Colonic mucosa (tissue), 4 donors: ENCODE results near the gene NTRK3. TPM values are rescaled to one million over a fixed set of nuclear protein-coding genes. Genes with fewer than 3 reads are reported as not detected.
A peak's percentile ranks its signal among the peaks of the same experiment; 100 is the strongest.

Source experiments
- DNase-seq: peaks from one replicate; pipeline ENCODE4 v3.0.0-alpha.2; 2020
- H3K27ac ChIP-seq: fragments of 200-600 bp; one replicate; pipeline ENCODE4 v1.8.0; 2021
- H3K27me3 ChIP-seq: fragments of 200-600 bp; one replicate; pipeline ENCODE4 v1.8.0; 2021
- H3K36me3 ChIP-seq: fragments of 200-600 bp; one replicate; pipeline ENCODE4 v1.8.0; 2021
- H3K4me1 ChIP-seq: fragments of 200-600 bp; one replicate; pipeline ENCODE4 v1.8.0; 2021; ENCODE audit warnings: mild to moderate bottlenecking
- H3K4me3 ChIP-seq: fragments of 200-600 bp; one replicate; pipeline ENCODE4 v1.8.0; 2021
- H3K9ac ChIP-seq, 2 donors: one replicate each; pipeline ENCODE4 v1.7.0; 2013; ENCODE audit warnings: control low read depth in 2 of 2, low read depth in 2 of 2, low read length in 2 of 2
- H3K9me3 ChIP-seq: fragments of 200-600 bp; one replicate; pipeline ENCODE4 v1.8.0; 2021
- intact Hi-C: fragments of 100-400 bp; cut with DNase I; formaldehyde crosslinking; loops from one replicate; pipeline ENCODE4 v1.14.1; 2022
- total RNA-seq, 2 donors: library from RNA; stranded (reverse); fragmentation: NEBNext Ultra II Directional in 1 of 2; extraction: Animal tissue kit (Norgen Biotek cat#: 25700) in 1 of 2; gene quantifications; one replicate each; pipeline ENCODE4 v1.2.1, GENCODE V29; 2021
- TF ChIP-seq, protein P1 (sequence below): fragments of 200-600 bp; IDR thresholded peaks from one replicate; pipeline ENCODE4 v1.8.0; 2022; ENCODE audit warnings: antibody characterized with exemption, mild to moderate bottlenecking
- donor health status: healthy.
- donor health status: DM: no; HTN: no; CAD: no.
- donor health status: DM: no; HTN: no; CAD: no.

NTRK3 gene
- total RNA-seq, 2 donors from 2014 or later, result 1.2 to 1.5 TPM

GRCh38 chr15:87917480-87917879, 339.1 kb downstream of the NTRK3 start:
- no peaks in the 10 kb centered on the region for H3K36me3 ChIP-seq
- intact Hi-C loops, result no loop called here

GRCh38 chr15:87916208-87916607, 340.3 kb downstream of the NTRK3 start:
- intact Hi-C loops, result no loop called here
- Histone ChIP-seq H3K36me3 (no peaks in the 10 kb centered on the region), H3K27me3 (no peaks in the 10 kb centered on the region), H3K9me3 (no peaks in the 10 kb centered on the region), H3K4me1 (no peaks in the 10 kb centered on the region), H3K9ac (no peak overlapping the region), H3K27ac (no peak overlapping the region), H3K4me3 (no peak overlapping the region)
- no peak for DNase-seq
- TF ChIP-seq, protein P1, sequence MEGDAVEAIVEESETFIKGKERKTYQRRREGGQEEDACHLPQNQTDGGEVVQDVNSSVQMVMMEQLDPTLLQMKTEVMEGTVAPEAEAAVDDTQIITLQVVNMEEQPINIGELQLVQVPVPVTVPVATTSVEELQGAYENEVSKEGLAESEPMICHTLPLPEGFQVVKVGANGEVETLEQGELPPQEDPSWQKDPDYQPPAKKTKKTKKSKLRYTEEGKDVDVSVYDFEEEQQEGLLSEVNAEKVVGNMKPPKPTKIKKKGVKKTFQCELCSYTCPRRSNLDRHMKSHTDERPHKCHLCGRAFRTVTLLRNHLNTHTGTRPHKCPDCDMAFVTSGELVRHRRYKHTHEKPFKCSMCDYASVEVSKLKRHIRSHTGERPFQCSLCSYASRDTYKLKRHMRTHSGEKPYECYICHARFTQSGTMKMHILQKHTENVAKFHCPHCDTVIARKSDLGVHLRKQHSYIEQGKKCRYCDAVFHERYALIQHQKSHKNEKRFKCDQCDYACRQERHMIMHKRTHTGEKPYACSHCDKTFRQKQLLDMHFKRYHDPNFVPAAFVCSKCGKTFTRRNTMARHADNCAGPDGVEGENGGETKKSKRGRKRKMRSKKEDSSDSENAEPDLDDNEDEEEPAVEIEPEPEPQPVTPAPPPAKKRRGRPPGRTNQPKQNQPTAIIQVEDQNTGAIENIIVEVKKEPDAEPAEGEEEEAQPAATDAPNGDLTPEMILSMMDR, result no peak

More at GRCh38 chr15:87917480-87917879, 339.1 kb downstream of the NTRK3 start:
- H3K4me3 ChIP-seq, result no peak overlapping the region
- TF ChIP-seq, protein P1, result no peak
- H3K9ac ChIP-seq, result no peak overlapping the region
- no peaks in the 10 kb centered on the region for H3K9me3 ChIP-seq
- H3K27me3 ChIP-seq, result no peaks in the 10 kb centered on the region
- H3K27ac ChIP-seq, result no peak overlapping the region
- no peaks in the 10 kb centered on the region for H3K4me1 ChIP-seq
- DNase-seq, result no peak

GRCh38 chr15:87910301-87910700, 346.2 kb downstream of the NTRK3 start:
- no peak overlapping the region for H3K9ac ChIP-seq
- TF ChIP-seq, protein P1, result no peak
- no peaks in the 10 kb centered on the region for H3K9me3 ChIP-seq
- intact Hi-C loops, result no loop called here
- no peaks in the 10 kb centered on the region for H3K36me3 ChIP-seq
- no peaks in the 10 kb centered on the region for H3K4me1 ChIP-seq
- no peaks in the 10 kb centered on the region for H3K27me3 ChIP-seq
- no peak for DNase-seq
- no peak overlapping the region for H3K27ac ChIP-seq
- H3K4me3 ChIP-seq, result no peak overlapping the region

DNA sequence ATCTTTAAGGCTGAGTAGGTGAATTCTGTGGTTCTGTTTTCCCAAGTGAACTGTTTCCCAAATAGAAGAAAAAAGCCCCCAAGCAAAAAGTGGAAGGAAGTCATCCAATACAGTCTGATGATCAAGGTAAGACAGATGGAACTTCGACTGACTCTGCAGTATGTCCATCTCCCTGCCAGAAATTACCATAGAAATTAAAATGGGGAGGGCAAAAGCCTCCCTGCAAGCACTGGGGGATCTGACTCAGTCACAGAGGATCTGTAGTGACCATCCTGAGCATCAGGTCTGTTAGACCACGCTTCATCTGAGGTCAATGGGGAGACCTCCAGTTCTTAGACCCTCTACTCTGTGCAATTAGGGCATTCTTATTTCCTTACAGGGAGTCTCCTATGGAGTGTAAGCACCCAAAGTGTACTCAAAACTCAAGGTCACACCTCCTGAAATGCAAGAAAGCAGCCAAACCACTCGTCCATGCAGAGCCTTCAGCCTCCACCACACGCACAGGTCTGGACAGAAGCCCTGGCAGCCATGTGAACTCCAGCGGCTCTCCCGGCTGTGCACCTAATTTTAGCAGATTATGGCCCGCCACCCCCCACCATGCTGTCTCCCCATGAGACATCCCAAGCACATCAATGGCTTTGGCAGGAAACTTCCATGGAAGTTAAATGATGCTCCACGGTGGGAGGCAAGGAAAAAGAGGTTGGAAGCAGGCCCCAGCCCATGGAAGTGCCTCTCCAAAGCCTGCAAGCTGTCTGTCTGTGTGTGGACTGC, 348.7 kb downstream of the NTRK3 start:
- H3K9ac ChIP-seq, result peak overlapping the region in 1 of 2 donors; percentile 2
- H3K4me1 ChIP-seq, result no peaks in the 10 kb centered on the region
- H3K4me3 ChIP-seq, result no peak overlapping the region
- intact Hi-C loops, result no loop called here
- H3K36me3 ChIP-seq, result no peaks in the 10 kb centered on the region
- H3K27me3 ChIP-seq, result no peaks in the 10 kb centered on the region
- H3K27ac ChIP-seq, result no peak overlapping the region
- H3K9me3 ChIP-seq, result no peaks in the 10 kb centered on the region
- TF ChIP-seq, protein P1, result no peak
- no peak for DNase-seq

DNA sequence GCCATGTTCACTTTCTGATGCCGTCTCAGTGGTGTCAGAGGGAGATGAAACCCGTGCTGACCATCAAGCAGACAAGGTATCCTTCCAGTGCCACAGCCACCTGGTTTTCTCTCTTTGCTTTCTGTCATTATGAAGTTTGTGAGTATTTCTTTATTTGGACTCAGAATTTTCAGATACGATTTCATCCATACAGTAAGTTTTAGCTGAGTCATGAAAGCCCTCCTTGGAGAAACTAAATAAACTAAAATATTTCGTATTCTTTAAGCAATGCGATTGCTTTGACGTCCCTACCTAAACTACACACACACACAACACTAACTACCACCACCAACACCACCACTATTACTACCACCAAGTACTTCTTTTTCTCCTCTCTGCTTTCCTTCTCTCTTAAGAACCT, 350.1 kb downstream of the NTRK3 start:
- no peaks in the 10 kb centered on the region for H3K4me1 ChIP-seq
- TF ChIP-seq, protein P1, result no peak
- H3K9me3 ChIP-seq, result no peaks in the 10 kb centered on the region
- intact Hi-C loops, result no loop called here
- no peak for DNase-seq
- H3K4me3 ChIP-seq, result no peak overlapping the region
- H3K27ac ChIP-seq, result no peak overlapping the region
- no peaks in the 10 kb centered on the region for H3K36me3 ChIP-seq
- H3K9ac ChIP-seq, result no peak overlapping the region
- H3K27me3 ChIP-seq, result no peaks in the 10 kb centered on the region
